K562 (cell line): Measurements from ENCODE around the gene RAB31. TPM values are rescaled to one million over a fixed set of nuclear protein-coding genes. Genes with fewer than 3 reads are reported as not detected.

Experiments
- ATAC-seq: fragments of 200-7000 bp; cut with Tn5 transposase; 3 replicates; pipeline ENCODE4 v1.9.1; 2020; ENCODE audit warnings: moderate library complexity
- BruUV-seq: library from RNA; stranded (reverse); fragments of 400-500 nt; replicated peaks from 2 replicates; lab custom pipeline; 2021; lab: Mats Ljungman, UMichigan
- CTCF ChIA-PET: fragments of 300-600 bp; formaldehyde crosslinking; extraction: SDS; loops from one replicate; lab custom pipeline; 2021; ENCODE audit warnings: low intra/inter-chr PET ratio; lab: Yijun Ruan, JAX
- POLR2A ChIA-PET: fragments of 300-600, 350-650 bp; sonication (Branson Sonifier 250); formaldehyde crosslinking; extraction: SDS; loops from one replicate; lab custom pipeline; 2021; ENCODE audit warnings: antibody characterized with exemption, inconsistent platforms; lab: Yijun Ruan, JAX
- DNase-seq, 4 experiments: peaks; one replicate each; pipeline versions ENCODE4 v3.0.0 to v3.0.0-alpha.2; 2011 to 2018; ENCODE audit warnings: low spot score in 3 of 4, mixed read lengths in 3 of 4; ENCODE audit errors: extremely low read depth in 1 of 4
- FAIRE-seq: peaks from 2 replicates; lab custom pipeline; 2011; peaks lifted over from hg19 to GRCh38; lab: Jason Lieb, UNC
- H2AFZ ChIP-seq: 2 replicates; pipeline ENCODE4 v1.6.0; 2011; ENCODE audit warnings: low read depth, low read length, control low read depth, inconsistent platforms
- H3K27ac ChIP-seq: fragments of 200-600 bp; 3 replicates; pipeline ENCODE4 v1.8.0; 2011; ENCODE audit warnings: low read depth, mild to moderate bottlenecking, control low read depth, inconsistent platforms, low read length, moderate library complexity, mixed read lengths; ENCODE audit errors: extremely low read depth
- H3K27me3 ChIP-seq, 2 experiments: fragments of 300-600 bp in 1 of 2; 2 replicates in 1 of 2; 3 replicates in 1 of 2; pipeline versions ENCODE4 v1.6.0 to v1.8.0; 2011; ENCODE audit warnings: inconsistent platforms in 2 of 2, low read length in 2 of 2, mild to moderate bottlenecking in 1 of 2, mixed read lengths in 1 of 2, moderate library complexity in 1 of 2; ENCODE audit not compliant: control insufficient read depth in 2 of 2, insufficient read depth in 2 of 2
- H3K36me3 ChIP-seq: fragments of 300-600 bp; 3 replicates; pipeline ENCODE4 v1.8.0; 2011; ENCODE audit warnings: mild to moderate bottlenecking, low read length, inconsistent platforms; ENCODE audit not compliant: control insufficient read depth, insufficient read depth
- H3K4me1 ChIP-seq, 2 experiments: fragments of 200-600 bp in 1 of 2; replicated peaks in 1 of 2; 2 replicates in 1 of 2; 3 replicates in 1 of 2; pipeline versions ENCODE4 v1.5.1 to v1.8.0; 2011; ENCODE audit warnings: inconsistent platforms in 2 of 2, low read length in 2 of 2, mild to moderate bottlenecking in 1 of 2, mixed read lengths in 1 of 2, moderate library complexity in 1 of 2; ENCODE audit not compliant: control insufficient read depth in 2 of 2, insufficient read depth in 2 of 2
- H3K4me2 ChIP-seq: 2 replicates; pipeline ENCODE4 v1.6.1; 2011; ENCODE audit warnings: low read length, control low read depth, inconsistent platforms, mixed read lengths; ENCODE audit not compliant: insufficient read depth
- H3K4me3 ChIP-seq: fragments of 200-600 bp; sonication (generic), shearing (Covaris generic); 2 replicates; pipeline ENCODE4 v1.5.1; 2016; ENCODE audit warnings: control low read depth, inconsistent platforms
- H3K79me2 ChIP-seq: fragments of 200-600 bp; 3 replicates; pipeline ENCODE4 v1.8.0; 2011; ENCODE audit warnings: low read length, inconsistent platforms; ENCODE audit not compliant: control insufficient read depth, insufficient read depth
- H3K9ac ChIP-seq, 2 experiments: 2 replicates each; pipeline versions ENCODE4 v1.6.0 to v1.6.1; 2011; ENCODE audit warnings: low read depth in 2 of 2, low read length in 2 of 2, control low read depth in 1 of 2, inconsistent platforms in 1 of 2, mild to moderate bottlenecking in 1 of 2, mixed read lengths in 1 of 2; ENCODE audit not compliant: insufficient read depth in 1 of 2
- H3K9me1 ChIP-seq: one replicate; pipeline ENCODE4 v1.6.0; 2011; ENCODE audit warnings: inconsistent platforms, mild to moderate bottlenecking, low read length, moderate library complexity; ENCODE audit not compliant: control insufficient read depth, insufficient read depth
- H3K9me3 ChIP-seq: replicated peaks from 2 replicates; pipeline ENCODE4 v1.5.1; 2011; ENCODE audit warnings: low read depth, low read length, inconsistent platforms; ENCODE audit not compliant: control insufficient read depth, insufficient read depth
- H4K20me1 ChIP-seq: replicated peaks from 2 replicates; pipeline ENCODE4 v1.6.1; 2011; ENCODE audit warnings: low read length, inconsistent platforms, mixed read lengths; ENCODE audit not compliant: control insufficient read depth, insufficient read depth
- BACH1 ChIP-seq: fragments of 200-800 bp; sonication (Bioruptor generic); IDR thresholded peaks from 2 replicates; pipeline ENCODE4 v1.6.1; 2016; ENCODE audit warnings: missing genetic modification characterization, missing compliant biosample characterization
- FOXK1 ChIP-seq: sonication (generic); formaldehyde crosslinking; IDR thresholded peaks from 2 replicates; pipeline ENCODE4 v1.8.0; 2022; ENCODE audit warnings: missing genetic modification reagents, mild to moderate bottlenecking, borderline replicate concordance
- MYBL2 ChIP-seq, 2 experiments: fragments of 450-650 bp in 1 of 2; sonication (generic) in 1 of 2; formaldehyde crosslinking in 1 of 2; IDR thresholded peaks; 2 replicates each; pipeline versions ENCODE4 v1.6.1 to v1.8.1; 2017 to 2022; ENCODE audit warnings: borderline replicate concordance in 1 of 2, inconsistent platforms in 1 of 2, low read depth in 1 of 2, mild to moderate bottlenecking in 1 of 2, missing genetic modification reagents in 1 of 2, moderate library complexity in 1 of 2
- RFX7 ChIP-seq: fragments of 250-450 bp; sonication (Bioruptor Pico); IDR thresholded peaks from 2 replicates; pipeline ENCODE4 v1.5.1; 2021; ENCODE audit warnings: mild to moderate bottlenecking
- SPI1 ChIP-seq: IDR thresholded peaks from 2 replicates; pipeline ENCODE4 v1.6.1; 2011; ENCODE audit warnings: low read depth, low read length, control low read depth, borderline replicate concordance
- ZNF12 ChIP-seq: sonication (generic); formaldehyde crosslinking; IDR thresholded peaks from 2 replicates; pipeline ENCODE4 v1.4.0; 2020; ENCODE audit warnings: mild to moderate bottlenecking, missing genetic modification reagents
- ZNF445 ChIP-seq: fragments of 250-450 bp; sonication (Bioruptor Pico); IDR thresholded peaks from 2 replicates; pipeline ENCODE4 v1.4.0; 2020; ENCODE audit warnings: low read depth, mild to moderate bottlenecking, moderate library complexity
- ZNF644 ChIP-seq: fragments of 200-800 bp; sonication (Bioruptor generic); IDR thresholded peaks from 2 replicates; pipeline ENCODE4 v1.6.1; 2016; ENCODE audit warnings: low read depth, missing genetic modification characterization, missing compliant biosample characterization
- WGBS: fragments of 100-300 bp; shearing (Covaris generic); methylation state at CpG from one replicate; pipeline ENCODE4 v1.1.6; 2016; ENCODE audit warnings: low coverage, mixed read lengths; ENCODE audit not compliant: insufficient coverage; ENCODE audit errors: missing lambda C conversion rate; 5-methylcytosine and 5-hydroxymethylcytosine counted together
- in situ Hi-C: fragments of 300-500 bp; cut with MboI; formaldehyde crosslinking; loops from 4 replicates; pipeline ENCODE4 v1.15.0; 2018; ENCODE audit warnings: inconsistent platforms, mixed read lengths
- intact Hi-C: fragments of 100-400 bp; cut with micrococcal nuclease; formaldehyde crosslinking; loops from 2 replicates; pipeline ENCODE4 v1.14.2; 2022
- polyA plus RNA-seq, 8 experiments: library from polyadenylated mRNA; depleted of rRNA in 4 of 8; stranded (reverse) in 5 of 8; unstranded in 3 of 8; fragments of >200 nt; fragmentation: Nextera tagmentation in 2 of 8; fragmentation: Illumina TruSeq in 1 of 8; extraction: Ambion mirVana in 2 of 8; extraction: Trizol in 1 of 8; gene quantifications; 2 replicates each; pipeline versions ENCODE4 v1.2.1 to v1.2.3, GENCODE V29; 2011 to 2014; ENCODE audit warnings: inconsistent platforms in 1 of 8, missing spikeins in 1 of 8
- total RNA-seq, 7 experiments: library from RNA; depleted of rRNA in 6 of 7; stranded (reverse); fragments of >200 nt in 6 of 7; fragmentation: Illumina TruSeq in 2 of 7; extraction: Trizol in 2 of 7; gene quantifications; 2 replicates each; pipeline versions ENCODE4 v1.2.1 to v1.2.3, GENCODE V29; 2011 to 2021; ENCODE audit warnings: low replicate concordance in 1 of 7
- TF ChIP-seq, protein P1 (sequence below): fragments of 250-450 bp; sonication (Bioruptor Pico); IDR thresholded peaks from 2 replicates; pipeline ENCODE4 v1.8.0; 2022; ENCODE audit warnings: inconsistent platforms

Gene RAB31
- total and polyA plus RNA-seq, 9 of the 15 experiments (the other 6 are each of a cell fraction or from before 2014, with no cell fraction given) = 20.7 to 70.4 (median 41.3) TPM

DNA sequence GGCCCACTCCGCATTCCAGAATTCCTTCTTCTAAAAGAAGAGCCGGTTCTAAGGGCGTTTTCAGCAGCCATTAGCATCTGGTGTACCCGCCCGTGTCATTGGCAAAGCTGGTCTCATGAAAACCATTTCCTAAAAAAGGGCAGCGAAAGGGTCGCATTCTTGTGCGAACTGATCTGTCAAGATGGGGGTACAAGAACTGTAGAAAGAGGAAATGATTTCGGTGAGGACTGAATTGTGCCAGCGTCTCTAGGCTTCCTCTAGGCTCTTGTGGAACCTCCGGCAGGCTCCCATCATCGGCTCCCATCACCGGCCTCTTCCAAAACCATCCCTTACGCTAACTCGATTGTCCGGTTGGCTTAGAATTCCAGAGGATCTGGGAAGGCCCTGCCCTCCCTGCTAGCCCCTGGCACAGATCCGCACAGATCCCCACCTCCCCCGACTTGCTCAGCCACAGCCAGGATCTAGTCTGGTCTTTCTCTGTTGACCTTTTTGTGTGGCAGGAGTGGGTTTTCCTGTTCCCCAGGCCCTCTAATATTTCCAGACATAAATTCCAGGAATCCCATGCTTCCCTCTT lies 1.3 kb downstream of the RAB31 start:
- BruUV-seq = TSS peak; percentile 39
- Histone ChIP-seq H3K4me3 (peak overlapping the region; percentile 76), H3K4me1 (peaks cover 47 to 65% of the 10 kb centered on the region in 2 experiments), H4K20me1 (no peaks in the 10 kb centered on the region), H3K27me3 (no peaks in the 10 kb centered on the region), H3K4me2 (peak overlapping the region; percentile 80), H3K9me3 (no peaks in the 10 kb centered on the region), H3K9me1 (no peaks in the 10 kb centered on the region), H3K79me2 (peaks cover 60% of the 10 kb centered on the region), H3K36me3 (peaks cover 17% of the 10 kb centered on the region; the same call in 2 of the 3 replicates), H3K27ac (no peak overlapping the region; the same call in 2 of the 3 replicates), H2AFZ (peak overlapping the region; percentile 91; the same call in 1 of the 2 replicates), H3K9ac (peak overlapping the region; percentile 70 to 94)
- WGBS = 59% methylated on average over 18 of the region's 18 CpGs
- DNase-seq (no peak), ATAC-seq (no peak), FAIRE-seq (no peak)
- no peak for TF ChIP-seq ZNF12
- no peak for TF ChIP-seq ZNF445
- 0 out of 2 replicates have a peak, but pooled peaks have one; percentile 74 for TF ChIP-seq FOXK1 (CRISPR knock-in tag)
- no peak for TF ChIP-seq RFX7 (CRISPR knock-in tag)
- no peak for TF ChIP-seq BACH1 (tag)
- peak; percentile 39; the same call in 1 of the 2 replicates for TF ChIP-seq SPI1
- TF ChIP-seq, protein P1, sequence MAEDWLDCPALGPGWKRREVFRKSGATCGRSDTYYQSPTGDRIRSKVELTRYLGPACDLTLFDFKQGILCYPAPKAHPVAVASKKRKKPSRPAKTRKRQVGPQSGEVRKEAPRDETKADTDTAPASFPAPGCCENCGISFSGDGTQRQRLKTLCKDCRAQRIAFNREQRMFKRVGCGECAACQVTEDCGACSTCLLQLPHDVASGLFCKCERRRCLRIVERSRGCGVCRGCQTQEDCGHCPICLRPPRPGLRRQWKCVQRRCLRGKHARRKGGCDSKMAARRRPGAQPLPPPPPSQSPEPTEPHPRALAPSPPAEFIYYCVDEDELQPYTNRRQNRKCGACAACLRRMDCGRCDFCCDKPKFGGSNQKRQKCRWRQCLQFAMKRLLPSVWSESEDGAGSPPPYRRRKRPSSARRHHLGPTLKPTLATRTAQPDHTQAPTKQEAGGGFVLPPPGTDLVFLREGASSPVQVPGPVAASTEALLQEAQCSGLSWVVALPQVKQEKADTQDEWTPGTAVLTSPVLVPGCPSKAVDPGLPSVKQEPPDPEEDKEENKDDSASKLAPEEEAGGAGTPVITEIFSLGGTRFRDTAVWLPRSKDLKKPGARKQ (CRISPR knock-in tag) = 0 out of 2 replicates have a peak, but pooled peaks have one; percentile 22
- no peak for TF ChIP-seq MYBL2 (IDR thresholded peaks at IDR 0.05; ENCODE audit: low read depth)
- TF ChIP-seq MYBL2 (CRISPR knock-in tag; IDR thresholded peaks at IDR 0.05; ENCODE audit: borderline replicate concordance) = no peak
- TF ChIP-seq ZNF644 (tag) = no peak
- in situ Hi-C loops (no loop called here), intact Hi-C loops (loop anchor here (5.0 to 10.0 kb wide), 2 partner anchors 93 to 815 kb away; partner anchors contain the start of gene NAPG)
- CTCF ChIA-PET = interaction anchor here (0.8 kb wide), 1 partner anchor 168 kb away, joined by 4 read pairs; no protein-coding TSS in a partner anchor
- POLR2A ChIA-PET = interaction anchor here (1.7 kb wide), 1 partner anchor 21 kb away, joined by 4 read pairs; no protein-coding TSS in a partner anchor
